GM19397 (cell line): ENCODE results near the gene SBF1.
"Not testable (repeated sequence)": the region's sequence is repeated elsewhere in the genome, so short reads cannot be mapped to it uniquely, and the experiment has no call there.

Experiments
- ATAC-seq: cut with Tn5 transposase; IDR thresholded peaks from one replicate; pipeline ENCODE4 v1.9.1; 2021; ENCODE audit warnings: mild to moderate bottlenecking, moderate library complexity; ENCODE audit not compliant: unreplicated experiment

The SBF1 gene

DNA sequence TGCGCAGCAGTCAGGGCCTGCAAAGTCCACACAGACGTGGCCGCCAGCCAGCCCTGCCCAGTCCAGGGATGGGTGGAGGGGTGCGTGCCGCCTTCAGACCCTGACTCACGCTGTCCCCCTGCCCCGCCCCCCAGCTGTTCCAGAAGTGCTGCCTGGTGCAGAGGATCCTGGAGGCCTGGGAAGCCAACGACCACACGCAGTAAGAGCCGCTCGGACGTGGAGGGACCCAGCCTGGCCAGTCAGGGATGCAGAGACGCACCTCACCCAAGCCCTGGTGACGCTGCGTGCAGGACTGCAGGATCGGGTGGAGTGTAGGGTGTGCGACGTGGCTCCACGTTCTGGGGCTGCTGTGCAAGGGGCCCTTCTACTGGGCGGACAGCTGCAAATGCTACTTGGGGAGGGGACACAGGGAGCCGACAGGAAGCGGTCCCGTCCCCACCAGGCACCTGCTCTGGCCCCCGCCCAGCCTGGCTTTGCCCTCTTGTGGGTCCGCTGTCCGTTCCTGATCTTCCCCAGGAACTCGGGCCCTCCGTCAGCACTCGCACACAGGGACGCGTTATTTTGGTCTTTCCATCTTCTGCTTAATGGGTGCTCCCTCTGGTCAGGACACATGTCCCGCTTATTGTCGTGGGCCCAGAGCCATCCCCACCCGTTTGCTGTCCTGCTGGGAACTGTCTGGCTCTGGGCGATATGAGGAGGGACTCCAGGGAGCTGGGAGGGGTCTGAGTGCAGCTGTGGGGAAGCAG lies 42.5 kb downstream of the SBF1 start:
- ATAC-seq = no peak

DNA sequence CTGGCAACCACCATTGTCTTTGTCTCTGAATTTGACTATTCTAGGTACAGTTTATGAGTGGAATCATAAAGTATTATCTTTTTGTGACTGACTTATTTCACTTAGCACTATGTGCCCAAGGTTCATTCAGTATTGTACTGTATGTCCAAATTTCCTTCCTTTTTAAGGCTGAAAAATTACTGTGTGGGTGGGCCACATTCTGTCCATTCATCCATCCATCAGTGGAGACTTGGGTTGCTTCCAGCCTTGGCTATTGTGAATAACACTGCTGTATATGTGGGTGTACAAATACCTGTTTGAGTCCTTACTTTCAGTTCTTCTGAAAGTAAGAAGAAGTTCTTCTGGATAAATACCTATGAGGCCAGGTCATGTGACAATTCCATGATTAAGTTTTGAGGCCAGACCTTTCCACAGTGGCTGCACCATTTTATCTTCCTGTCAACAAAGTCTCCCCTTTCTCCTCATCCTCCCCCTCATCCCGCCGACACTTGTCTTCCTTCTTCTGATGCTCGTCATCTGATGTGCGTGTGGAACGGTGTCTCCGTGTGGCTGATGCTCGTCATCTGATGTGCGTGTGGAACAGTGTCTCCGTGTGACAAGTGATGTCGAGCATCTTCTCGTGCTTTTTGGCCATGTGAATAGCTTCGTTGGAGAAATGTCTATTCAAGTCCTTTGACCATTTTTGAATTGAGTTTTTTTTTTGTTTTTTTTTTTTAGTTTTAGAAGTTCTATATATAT lies 49.5 kb downstream of the SBF1 start:
- ATAC-seq = no peak

DNA sequence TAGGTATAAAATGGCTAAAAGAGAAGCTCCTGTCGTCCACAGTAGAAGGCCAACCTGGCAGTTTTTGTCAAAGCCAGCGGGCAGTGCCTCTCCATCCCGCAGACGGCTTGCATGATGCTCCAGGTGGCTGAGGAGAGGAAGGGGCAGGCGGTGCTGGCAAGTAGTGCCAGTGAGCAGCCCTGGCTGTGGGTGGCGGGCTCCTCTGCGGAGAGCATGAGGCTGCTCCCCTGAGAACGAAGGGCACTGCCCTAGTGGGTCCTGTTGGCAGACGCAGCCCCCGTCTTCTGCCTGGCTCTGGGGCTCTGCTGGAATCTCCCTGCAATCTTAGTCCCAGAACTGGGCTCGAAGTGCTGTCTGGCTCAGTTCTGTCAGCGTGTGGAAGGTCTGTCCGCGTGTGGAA lies 50.9 kb downstream of the SBF1 start:
- ATAC-seq = no peak

DNA sequence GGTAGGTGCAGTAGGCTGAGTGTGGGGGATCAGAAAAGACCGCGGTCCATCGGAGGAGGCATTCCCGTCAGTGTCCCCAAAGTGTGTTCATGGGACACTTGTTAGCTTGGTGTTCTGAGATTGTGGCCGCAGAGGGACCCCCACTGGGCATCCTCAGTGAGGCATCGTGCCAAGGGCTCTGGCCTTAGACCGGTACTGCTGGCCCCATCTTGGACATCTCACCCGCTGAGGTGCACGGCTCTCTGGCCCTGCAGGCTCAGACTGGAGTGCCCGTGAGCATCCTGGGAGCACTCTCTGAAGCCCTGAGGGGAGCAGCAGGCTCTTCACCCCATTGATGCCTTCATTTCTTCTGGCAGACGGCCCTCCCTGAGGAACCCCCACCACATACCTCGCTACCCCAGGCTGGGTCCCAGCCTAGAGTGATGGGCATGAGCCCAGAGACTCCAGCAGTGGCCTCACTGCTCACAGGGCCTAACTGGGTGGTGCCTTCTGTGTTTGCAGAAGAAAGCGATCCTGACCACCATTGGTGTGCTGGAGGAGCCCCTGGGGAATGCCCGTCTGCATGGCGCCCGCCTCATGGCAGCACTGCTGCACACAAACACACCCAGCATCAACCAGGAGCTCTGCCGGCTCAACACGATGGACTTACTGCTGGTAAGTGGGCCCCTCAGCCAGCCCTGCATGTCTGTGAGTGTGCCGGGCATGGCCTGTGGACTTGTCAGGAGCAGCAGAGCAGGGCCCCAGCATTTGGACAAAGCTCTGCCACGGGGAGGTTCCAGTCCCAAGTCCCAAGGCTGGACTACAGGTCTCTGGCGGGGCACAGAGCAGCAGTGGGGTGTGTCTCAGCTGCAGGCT lies 51.6 kb downstream of the SBF1 start:
- no peak for ATAC-seq

DNA sequence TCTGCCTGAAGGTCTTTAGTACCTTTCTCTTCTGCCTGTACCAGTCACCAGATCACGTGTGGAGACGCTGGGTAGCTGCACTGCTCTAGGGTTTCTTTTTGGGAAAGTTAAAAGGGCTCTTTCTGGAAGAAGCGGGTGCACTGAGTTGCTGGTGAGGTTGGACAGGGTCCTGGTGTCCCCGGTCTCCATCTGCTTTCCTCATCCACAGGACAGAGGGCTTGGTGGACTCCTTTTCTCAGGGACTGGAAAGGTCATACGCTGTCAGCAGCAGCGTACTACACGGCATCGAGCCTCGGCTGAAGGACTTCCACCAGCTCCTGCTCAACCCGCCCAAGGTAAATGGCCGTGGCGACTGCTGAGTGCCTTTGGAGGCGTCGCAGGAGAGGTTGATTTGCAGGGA lies 52.8 kb downstream of the SBF1 start:
- ATAC-seq = no peak

DNA sequence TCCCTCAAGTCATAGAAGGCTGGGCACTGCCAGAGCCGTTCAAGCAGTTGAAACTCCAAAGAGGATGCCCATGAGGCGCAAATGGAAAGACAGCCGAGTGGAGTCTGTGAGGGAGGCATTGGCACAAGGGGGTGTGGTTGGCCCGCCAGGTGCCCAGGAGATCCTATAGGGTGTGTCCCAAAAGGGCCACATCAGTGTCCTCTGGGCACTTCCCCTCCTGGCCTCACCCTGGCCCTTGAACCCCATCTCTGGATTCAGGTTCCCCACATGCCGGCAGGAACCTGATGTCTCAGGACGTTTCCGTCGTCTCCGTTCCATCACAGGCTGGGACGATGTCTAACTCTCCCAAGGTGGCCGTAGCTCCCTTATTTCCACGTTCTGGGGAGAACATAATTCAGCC lies 54.3 kb downstream of the SBF1 start:
- ATAC-seq = no peak

DNA sequence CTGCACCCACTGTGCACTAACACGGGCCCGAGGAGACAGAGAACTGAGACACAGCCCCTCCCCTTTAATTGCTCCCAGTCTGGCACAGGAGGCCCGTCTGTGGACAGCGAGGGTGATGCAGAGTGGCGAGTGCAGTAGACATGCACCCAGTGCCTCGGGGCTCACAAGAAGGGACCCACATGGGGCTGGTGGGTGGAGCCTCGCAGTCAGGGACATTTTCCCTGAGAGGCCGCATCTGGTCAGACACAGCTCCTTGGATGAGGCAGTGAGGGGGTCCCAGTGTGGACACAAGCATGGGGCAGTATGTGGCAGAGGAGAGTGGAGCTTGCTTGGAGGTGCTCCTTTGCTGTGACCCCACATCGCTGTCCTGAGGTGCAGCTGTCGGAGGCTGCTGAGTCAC lies 54.8 kb downstream of the SBF1 start:
- no peak for ATAC-seq

DNA sequence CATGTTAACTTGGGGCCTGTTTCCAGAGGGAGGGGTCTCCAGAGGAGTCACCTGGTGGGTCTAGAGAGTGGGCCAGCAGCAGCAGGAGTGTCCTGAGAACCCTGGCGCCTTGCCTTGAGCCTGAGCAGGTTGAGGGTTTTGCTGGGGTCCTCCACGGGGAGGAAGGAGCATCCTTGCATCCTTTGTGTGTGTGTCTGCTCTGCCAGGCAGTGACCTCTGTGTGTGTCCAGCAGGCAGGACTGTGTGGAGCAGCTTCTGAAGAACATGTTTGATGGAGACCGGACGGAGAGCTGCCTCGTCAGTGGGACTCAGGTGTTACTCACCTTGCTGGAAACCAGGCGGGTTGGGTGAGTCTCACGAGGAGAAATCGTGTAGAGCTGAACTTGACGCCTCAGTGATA lies 55.7 kb downstream of the SBF1 start:
- no peak for ATAC-seq

DNA sequence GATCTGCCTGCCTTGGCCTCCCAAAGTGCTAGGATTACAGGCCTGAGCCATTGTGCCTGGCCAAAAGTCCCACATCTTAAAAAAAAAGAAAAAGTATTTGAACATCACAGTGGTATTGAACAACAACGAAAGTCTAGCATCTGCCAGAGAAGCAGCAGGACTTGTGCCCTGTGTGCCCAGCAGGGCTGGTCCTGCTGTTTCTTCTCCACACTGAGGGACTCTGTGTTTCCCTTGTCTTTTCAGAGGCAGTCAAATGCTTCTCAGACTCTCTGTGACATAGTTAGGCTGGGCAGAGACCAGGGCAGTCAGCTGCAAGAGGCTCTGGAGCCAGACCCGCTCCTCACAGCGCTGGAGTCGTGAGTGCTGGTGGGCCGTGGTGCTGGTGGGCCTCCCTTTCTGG lies 56.2 kb downstream of the SBF1 start:
- ATAC-seq = no peak

DNA sequence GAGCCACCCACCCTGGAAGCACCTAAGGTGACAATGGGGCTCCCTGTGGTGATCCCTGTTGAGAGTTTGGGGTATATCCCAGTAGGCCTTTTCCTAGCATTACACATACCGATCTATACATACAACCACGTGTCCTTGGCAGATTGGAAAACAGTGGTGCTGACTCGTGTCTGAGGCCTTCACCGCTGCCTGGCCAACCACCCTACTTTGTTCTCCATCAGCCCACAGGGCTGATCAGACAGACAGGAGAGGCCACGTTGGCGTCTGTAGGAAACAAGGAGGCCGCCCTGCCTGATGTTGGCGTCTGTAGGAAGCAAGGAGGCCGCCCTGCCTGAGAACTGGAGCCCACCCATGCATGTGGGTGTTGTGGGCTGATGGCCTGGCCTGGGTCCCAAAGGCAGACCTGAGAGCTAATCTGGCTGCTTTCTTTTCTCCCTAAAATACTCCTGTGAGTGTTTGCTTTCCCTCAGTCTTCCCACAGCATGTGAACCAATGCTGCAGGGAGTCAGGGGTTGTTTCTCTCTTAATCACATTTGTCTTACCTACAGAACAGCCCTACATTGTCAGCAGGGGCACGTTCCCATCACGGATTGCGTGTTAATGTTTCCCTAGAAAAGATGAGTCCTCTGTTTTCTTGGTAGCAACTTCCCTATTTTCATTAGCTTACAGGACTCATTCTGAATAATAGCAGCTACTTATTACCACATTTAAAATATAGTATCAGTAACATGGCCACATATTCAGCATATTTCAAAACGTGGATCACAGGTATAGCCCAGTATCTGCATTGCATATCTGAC lies 57.2 kb downstream of the SBF1 start:
- ATAC-seq = no peak

DNA sequence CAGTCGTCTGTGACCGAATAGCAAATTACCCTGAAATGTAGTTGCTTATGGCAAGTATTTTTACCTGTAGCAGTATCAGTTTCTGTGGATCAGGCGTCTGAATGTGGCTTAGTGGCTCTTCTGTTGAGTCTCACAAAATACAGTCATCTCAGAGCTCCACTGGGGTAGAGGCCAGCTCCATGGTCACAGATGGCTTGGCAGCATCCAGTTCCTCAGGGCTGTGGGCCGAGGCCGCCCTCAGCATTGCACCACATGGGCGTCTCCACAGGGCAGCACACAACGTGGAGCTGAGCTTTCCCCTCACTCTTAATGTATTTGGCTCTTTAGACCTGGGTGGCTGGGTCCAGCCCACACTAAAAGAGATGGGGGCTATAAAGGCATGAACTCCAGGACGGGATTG lies 57.8 kb downstream of the SBF1 start:
- ATAC-seq = no peak

DNA sequence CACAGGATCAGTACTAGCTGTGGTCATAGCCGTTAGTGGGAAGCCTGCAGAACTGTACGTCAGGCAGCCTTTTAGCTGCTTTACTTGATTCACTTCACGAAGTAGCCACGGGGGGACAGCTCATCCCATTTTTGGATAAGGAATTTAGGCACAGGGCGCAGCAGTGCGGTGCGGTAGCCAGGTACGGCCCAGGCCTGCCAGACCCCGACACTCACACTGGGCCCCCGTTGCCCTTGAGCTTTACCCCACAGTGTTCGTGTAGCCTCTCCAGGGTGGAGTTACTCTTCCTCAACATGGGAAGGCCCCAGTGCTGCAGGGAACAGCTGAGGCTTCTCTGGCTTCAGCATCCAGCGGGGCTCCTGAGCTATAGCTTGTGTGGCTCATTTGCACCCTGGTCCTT lies 59.4 kb downstream of the SBF1 start:
- ATAC-seq = no peak

DNA sequence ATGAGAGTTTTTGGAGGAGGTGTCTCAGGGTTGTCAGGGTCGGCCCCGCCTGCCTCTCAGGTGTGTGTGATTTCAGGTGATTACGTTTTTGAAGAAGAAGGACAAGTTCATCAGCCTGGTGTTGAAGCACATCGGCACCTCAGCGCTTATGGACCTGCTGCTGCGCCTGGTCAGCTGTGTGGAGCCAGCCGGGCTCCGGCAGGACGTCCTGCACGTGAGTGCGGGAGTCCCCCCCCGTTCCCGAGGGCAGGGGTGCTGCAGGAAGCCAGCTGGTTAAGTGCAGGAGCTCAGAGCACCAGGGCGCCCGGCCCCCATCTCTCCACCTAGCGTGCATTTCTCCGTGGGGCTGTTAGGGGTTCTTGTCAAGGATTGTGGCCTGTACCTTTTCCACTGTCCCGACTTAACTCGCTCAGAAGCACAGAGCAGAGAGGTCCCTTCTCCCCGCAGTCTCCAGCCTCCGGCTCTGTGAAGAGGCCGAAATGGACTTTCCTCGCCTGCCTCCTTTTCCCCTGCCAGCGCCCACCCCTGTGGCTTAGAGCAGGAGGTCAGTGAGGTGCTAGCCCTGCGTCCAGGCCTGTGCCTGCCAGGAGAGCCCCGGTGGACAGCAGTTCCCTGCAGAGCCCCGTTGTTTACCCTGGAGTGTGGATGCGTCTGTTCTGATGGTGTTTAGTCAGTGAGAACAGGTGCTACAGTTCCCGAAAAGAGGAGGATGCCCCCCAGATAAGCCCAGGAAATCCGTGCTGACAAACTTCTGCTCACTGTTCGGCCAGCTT lies 60.2 kb downstream of the SBF1 start:
- no peak for ATAC-seq

DNA sequence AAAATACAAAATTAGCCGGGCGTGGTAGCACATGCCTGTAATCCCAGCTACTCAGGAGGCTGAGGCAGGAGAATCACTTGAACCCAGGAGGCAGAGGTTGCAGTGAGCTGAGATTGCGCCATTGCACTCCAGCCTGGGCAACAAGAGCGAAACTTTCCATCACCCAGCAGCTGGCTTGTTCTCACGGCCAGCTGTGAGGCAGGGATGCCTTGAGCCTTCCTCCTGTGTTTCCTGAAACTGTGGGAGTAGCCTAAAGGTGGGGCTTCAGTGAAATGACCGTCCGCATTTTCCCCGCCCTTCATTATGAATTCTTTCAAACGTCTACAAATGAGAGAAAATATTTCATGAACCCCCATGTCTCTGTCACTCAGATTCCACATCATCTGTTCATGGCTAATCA lies 65.9 kb downstream of the SBF1 start:
- ATAC-seq = not testable (repeated sequence)

DNA sequence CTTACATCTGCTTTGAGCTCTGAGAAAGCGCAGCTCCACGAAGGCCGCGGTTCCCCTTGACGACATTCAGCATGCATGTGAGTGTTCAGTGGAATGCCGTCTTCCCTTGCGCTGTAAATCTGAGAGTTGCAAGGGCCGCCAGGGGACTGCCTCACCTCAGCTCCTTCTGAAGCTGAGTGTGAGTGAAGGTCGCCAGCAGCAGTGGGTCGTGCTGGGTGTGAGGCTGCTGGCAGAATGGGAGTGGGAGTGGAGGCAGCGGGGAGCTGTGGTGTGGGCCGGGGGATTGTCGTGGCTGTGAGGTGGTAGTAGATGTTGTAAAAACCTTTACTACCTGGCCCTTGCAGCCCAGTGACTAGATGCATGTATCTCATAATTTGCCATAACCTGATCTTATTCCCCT lies 66.5 kb downstream of the SBF1 start:
- no peak for ATAC-seq

DNA sequence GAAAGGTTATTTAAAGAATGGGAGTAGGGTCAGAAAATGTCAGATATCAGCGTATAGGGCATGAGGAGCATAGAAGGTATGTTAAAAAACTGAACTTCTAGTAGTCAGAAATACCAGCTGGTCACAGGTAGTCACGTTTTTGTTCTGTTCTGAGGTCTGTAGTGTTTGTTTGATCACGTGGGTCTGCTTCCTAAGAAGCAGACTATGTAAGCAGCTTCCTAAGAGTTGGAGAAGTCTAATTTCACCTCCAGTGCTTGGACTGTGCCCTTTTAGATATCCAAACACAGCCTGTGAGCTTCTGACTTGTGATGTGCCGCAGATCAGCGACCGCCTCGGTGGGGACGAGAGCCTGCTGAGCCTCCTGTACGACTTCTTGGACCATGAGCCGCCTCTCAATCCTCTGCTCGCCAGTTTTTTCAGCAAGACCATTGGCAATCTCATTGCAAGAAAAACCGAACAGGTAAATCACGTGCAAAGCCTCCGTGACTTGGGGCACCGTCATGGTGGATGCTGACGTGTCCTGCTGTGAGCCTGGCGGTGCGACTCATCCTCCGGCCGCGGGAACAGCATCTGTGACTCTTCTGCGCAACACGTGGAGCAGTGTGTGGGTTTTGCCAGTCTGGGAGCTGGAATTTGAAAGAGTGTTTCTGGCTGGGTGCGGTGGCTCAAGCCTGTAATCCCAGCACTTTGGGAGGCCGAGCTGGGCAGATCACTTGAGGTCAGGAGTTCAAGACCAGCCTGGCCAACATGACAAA lies 68.2 kb downstream of the SBF1 start:
- ATAC-seq = no peak

DNA sequence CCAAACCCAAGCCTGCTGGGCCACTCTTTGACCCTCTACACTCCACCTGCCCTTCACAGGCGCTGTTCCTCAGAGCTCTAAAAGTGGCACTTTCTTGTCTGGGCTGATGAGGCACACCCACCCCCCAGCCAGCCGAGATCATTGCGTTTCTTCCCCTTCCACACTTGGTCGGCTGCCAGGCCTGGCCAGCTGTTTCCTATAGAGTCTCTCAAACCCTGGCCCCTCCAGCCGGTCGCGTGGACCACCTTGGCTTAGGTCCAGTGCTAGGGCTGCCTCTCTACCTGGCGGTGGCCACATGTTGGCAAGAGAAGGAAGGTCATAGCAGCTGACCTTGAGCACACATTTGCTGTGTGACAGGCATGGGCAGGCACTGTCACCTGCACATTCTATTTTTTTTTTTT lies 71.1 kb downstream of the SBF1 start:
- no peak for ATAC-seq

DNA sequence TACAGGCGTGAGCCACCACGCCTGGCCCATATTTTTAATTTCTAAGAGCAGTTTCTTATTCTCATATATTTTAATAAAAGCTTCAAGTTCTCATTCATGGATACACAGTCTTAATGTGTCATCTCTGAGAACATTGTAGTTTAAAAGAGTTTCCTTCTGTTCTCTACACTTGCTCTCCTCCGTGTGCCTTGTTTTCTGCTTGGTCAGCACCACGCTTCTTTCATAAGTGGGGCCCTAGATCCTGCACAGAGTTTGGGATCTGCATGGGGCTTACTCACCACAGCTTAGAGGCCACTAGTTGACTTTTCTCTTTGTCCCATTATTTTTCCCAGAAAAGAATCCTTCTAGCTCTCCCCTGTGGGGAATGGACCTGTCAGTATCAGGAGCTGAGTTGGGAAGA lies 72.9 kb downstream of the SBF1 start:
- ATAC-seq = no peak

DNA sequence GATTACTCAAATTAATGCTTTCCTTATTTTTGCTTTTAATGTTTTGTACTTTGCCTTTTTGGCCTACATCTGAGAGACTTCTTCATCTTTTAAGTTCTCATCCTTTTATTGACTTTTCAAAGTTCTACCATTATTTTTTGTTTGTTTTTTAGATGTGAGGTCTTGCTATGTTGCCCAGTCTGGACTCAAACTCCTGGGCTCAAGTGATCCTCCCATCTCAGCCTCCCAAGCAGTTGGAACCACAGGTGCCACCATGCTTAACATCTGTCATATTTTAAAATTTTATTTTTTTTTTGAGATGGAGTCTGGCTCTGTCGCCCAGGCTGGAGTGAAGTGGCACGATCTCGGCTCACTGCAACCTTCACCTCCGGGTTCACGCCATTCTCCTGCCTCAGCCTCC lies 73.9 kb downstream of the SBF1 start:
- no peak for ATAC-seq
